Ramos (cell line): ENCODE measurements around the gene PCSK5.
"Not testable (repeated sequence)": the region's sequence is repeated elsewhere in the genome, so short reads cannot be mapped to it uniquely, and the experiment has no call there.

Source experiments
- in situ Hi-C: fragments of 300-500 bp; cut with MboI; formaldehyde crosslinking; loops from one replicate; pipeline ENCODE4 v1.14.3; 2022; ENCODE audit warnings: low sequenced_read_pairs; ENCODE audit not compliant: unreplicated experiment

Gene PCSK5

GRCh38 chr9:75881761-75882160, 8.7 kb upstream of the PCSK5 start:
- in situ Hi-C loops, result no loop called here

GRCh38 chr9:75885652-75886051, 4.8 kb upstream of the PCSK5 start:
- in situ Hi-C loops, result no loop called here

GRCh38 chr9:75889577-75889976, 896 bp upstream of the PCSK5 start:
- in situ Hi-C loops, result no loop called here

- in situ Hi-C loops, result no loop called here
Observed at GRCh38 chr9:75889977-75890471, 449 bp upstream of the PCSK5 start.

GRCh38 chr9:75891277-75891741, 836 bp downstream of the PCSK5 start:
- in situ Hi-C loops, result no loop called here

GRCh38 chr9:75891771-75892215, 1.3 kb downstream of the PCSK5 start:
- in situ Hi-C loops, result no loop called here

GRCh38 chr9:75892216-75892911, 1.9 kb downstream of the PCSK5 start:
- in situ Hi-C loops, result no loop called here

GRCh38 chr9:75893106-75893505, 2.6 kb downstream of the PCSK5 start:
- in situ Hi-C loops, result no loop called here

- in situ Hi-C loops, result no loop called here
Observed at GRCh38 chr9:75894566-75894965, 4.1 kb downstream of the PCSK5 start.

GRCh38 chr9:75895112-75895511, 4.6 kb downstream of the PCSK5 start:
- in situ Hi-C loops, result no loop called here

GRCh38 chr9:75896193-75896592, 5.7 kb downstream of the PCSK5 start:
- in situ Hi-C loops, result no loop called here

- in situ Hi-C loops, result not testable (repeated sequence)
Observed at GRCh38 chr9:75900893-75901524, 10.5 kb downstream of the PCSK5 start.

GRCh38 chr9:75903785-75904360, 13.4 kb downstream of the PCSK5 start:
- in situ Hi-C loops, result no loop called here

GRCh38 chr9:75904364-75904763, 13.9 kb downstream of the PCSK5 start:
- in situ Hi-C loops, result no loop called here

- in situ Hi-C loops, result no loop called here
Observed at GRCh38 chr9:75906531-75906930, 16.1 kb downstream of the PCSK5 start.

GRCh38 chr9:75907329-75907728, 16.9 kb downstream of the PCSK5 start:
- in situ Hi-C loops, result no loop called here

GRCh38 chr9:75907923-75908322, 17.4 kb downstream of the PCSK5 start:
- in situ Hi-C loops, result no loop called here

- in situ Hi-C loops, result no loop called here
Observed at GRCh38 chr9:75909776-75910175, 19.3 kb downstream of the PCSK5 start.

GRCh38 chr9:75910731-75911130, 20.3 kb downstream of the PCSK5 start:
- in situ Hi-C loops, result no loop called here

- in situ Hi-C loops, result no loop called here
Observed at GRCh38 chr9:75911390-75911789, 20.9 kb downstream of the PCSK5 start.

- in situ Hi-C loops, result no loop called here
Observed at GRCh38 chr9:75912951-75913350, 22.5 kb downstream of the PCSK5 start.
